T follicular helper cell (primary cell): ENCODE results near the gene DCAF8L1.
"Not testable (repeated sequence)": the region's sequence is repeated elsewhere in the genome, so short reads cannot be mapped to it uniquely, and the experiment has no call there.

Source experiments
- DNase-seq: peaks from one replicate; pipeline ENCODE4 v3.0.0-alpha.2; 2020; ENCODE audit warnings: low read depth
- total RNA-seq, 2 experiments: gene quantifications; one replicate each; lab custom pipeline; 2026; lab: John Stamatoyannopoulos, UW

DCAF8L1 gene
- total RNA-seq = 0 reads per million in 2 experiments

- DNase-seq = no peak
Observed at GRCh38 chrX:27981349-27981748, at the start of gene DCAF8L1. DCAF8L1 (minus strand) TSS chrX:27981449; CDS start chrX:27981334, 115 bp downstream.

GRCh38 chrX:28022371-28022770 lies 41.1 kb upstream of the DCAF8L1 start:
- no peak for DNase-seq

GRCh38 chrX:28016823-28017222 lies 35.6 kb upstream of the DCAF8L1 start:
- DNase-seq = no peak

GRCh38 chrX:28015993-28016392 lies 34.7 kb upstream of the DCAF8L1 start:
- DNase-seq = no peak

- DNase-seq = no peak
Observed at GRCh38 chrX:28010875-28011274, 29.6 kb upstream of the DCAF8L1 start.

- DNase-seq = no peak
Observed at GRCh38 chrX:27998666-27999065, 17.4 kb upstream of the DCAF8L1 start.

GRCh38 chrX:27997622-27998021 lies 16.4 kb upstream of the DCAF8L1 start:
- no peak for DNase-seq

GRCh38 chrX:27996132-27996531 lies 14.9 kb upstream of the DCAF8L1 start:
- no peak for DNase-seq

- no peak for DNase-seq
Observed at GRCh38 chrX:27995611-27996010, 14.4 kb upstream of the DCAF8L1 start.

- no peak for DNase-seq
Observed at GRCh38 chrX:27987862-27988646, 6.8 kb upstream of the DCAF8L1 start.

GRCh38 chrX:27976934-27977333 lies 4.3 kb downstream of the DCAF8L1 start:
- not testable (repeated sequence) for DNase-seq

GRCh38 chrX:27976284-27976683 lies 5.0 kb downstream of the DCAF8L1 start:
- DNase-seq = no peak

GRCh38 chrX:27968878-27969277 lies 12.4 kb downstream of the DCAF8L1 start:
- no peak for DNase-seq

GRCh38 chrX:27968352-27968751 lies 12.9 kb downstream of the DCAF8L1 start:
- no peak for DNase-seq

- DNase-seq = no peak
Observed at GRCh38 chrX:27966955-27967354, 14.3 kb downstream of the DCAF8L1 start.

- no peak for DNase-seq
Observed at GRCh38 chrX:27966492-27966891, 14.8 kb downstream of the DCAF8L1 start.

GRCh38 chrX:27965348-27965747 lies 15.9 kb downstream of the DCAF8L1 start:
- not testable (repeated sequence) for DNase-seq

GRCh38 chrX:27964432-27964831 lies 16.8 kb downstream of the DCAF8L1 start:
- DNase-seq = no peak

- not testable (repeated sequence) for DNase-seq
Observed at GRCh38 chrX:27960410-27960809, 20.8 kb downstream of the DCAF8L1 start.

- DNase-seq = no peak
Observed at GRCh38 chrX:27953171-27953570, 28.1 kb downstream of the DCAF8L1 start.

GRCh38 chrX:27933361-27933760 lies 47.9 kb downstream of the DCAF8L1 start:
- DNase-seq = no peak
